Hematopoietic multipotent progenitor cell treated with erythropoietin and hydrocortisone succinate and interleukin-3 and kit ligand, for 6 days (in vitro differentiated cells): ENCODE data around the gene HCRTR2.
"Not testable (repeated sequence)": the region's sequence is repeated elsewhere in the genome, so short reads cannot be mapped to it uniquely, and the experiment has no call there.

ENCODE experiments used
- DNase-seq: peaks from one replicate; pipeline ENCODE4 v3.0.0-alpha.2; 2015

Gene HCRTR2

DNA sequence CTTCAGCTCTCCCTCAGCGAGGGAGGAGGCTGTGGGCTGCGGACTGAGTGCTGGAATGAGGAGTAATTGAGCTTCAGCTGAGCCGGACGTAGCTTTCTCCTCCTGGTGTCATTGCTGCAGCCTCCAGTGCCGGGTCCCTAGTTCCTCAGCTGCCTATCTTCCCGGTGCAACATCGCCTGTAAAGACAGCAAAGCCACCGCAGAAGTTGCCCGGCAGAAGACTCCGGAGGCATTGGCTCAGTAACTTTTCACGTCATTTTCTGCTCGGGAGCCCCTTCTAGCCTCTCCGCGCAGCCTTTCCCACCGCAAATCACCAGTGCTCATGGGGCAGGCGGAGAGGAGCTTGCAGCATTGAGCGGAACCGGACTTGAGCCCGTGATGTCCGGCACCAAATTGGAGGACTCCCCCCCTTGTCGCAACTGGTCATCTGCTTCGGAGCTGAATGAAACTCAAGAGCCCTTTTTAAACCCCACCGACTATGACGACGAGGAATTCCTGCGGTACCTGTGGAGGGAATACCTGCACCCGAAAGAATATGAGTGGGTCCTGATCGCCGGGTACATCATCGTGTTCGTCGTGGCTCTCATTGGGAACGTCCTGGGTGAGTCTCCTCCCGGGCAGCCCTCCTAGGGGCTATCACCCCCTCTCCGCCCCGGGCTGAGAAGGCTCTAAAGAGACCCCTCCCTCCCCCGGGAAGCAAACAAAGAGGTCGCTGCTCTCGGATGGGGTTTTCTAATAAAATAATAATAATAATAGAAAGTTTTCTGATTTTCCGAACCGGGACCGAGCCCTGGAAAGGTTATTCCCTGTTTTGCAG lies at the start of gene HCRTR2:
HCRTR2 (plus strand) TSS at position 305 of the 816 bp plus-strand sequence; CDS start at position 378, 73 bp downstream.
- DNase-seq: no peak

DNA sequence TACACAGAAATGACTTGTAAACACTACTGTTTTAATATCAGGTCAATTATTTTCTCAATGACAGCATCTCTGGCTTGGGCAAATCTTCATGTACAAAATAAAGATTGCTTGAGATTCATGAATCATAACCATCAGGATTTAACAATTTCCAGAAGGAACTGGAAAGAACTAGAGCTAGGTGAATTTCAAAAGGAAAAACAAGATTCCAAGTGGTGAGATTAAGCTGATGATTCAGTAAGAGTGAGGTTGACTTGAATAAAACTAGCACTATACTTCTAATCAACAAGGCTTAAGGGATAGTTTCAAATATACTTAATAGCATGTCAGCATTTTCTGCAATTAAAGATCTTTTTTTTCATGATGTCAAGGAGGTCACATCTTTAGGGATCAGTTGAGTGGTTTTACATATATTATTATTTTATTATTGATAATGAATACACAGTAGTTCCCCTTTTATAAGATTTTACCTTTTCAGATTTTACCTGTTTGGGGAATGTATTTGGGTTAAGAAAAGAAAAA lies 43.5 kb upstream of the HCRTR2 start:
- no peak for DNase-seq

DNA sequence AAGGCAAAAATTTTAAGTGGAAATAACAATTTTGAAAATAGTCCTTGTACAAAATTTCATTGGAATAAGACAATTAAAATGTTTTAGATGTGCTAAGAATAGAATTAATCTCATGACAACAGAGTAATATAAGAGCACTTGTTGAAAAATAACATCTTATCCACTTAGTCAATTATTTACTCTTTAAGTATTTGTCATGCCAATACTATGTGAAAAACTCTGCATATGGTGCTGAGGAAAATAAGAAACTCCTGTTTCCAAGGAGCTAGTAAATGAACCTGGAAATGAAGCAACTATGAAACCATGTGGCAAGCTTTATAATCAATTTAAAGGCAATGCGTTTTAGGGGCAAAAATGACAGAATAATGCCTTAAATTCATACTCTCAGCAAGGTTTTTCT lies 42.7 kb upstream of the HCRTR2 start:
- no peak for DNase-seq

DNA sequence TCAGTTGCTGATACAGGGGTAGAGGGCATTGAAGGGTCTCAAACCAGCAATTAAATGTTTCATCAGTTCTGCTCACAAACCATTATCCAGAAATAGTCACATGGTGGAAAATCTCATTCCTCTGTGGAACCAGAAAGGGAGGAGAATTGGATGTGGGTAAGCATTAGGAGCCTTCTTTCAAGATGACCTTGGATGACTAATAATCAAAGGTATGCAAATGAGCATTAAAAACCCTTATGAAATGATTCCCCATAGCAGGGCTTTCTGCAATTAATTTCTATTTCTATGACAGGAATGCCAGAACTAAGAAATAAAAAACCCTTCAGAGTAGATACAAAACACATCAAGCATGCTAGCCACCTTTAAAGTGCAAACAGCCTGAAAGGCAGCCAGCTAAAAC lies 37.4 kb upstream of the HCRTR2 start:
- DNase-seq: no peak

DNA sequence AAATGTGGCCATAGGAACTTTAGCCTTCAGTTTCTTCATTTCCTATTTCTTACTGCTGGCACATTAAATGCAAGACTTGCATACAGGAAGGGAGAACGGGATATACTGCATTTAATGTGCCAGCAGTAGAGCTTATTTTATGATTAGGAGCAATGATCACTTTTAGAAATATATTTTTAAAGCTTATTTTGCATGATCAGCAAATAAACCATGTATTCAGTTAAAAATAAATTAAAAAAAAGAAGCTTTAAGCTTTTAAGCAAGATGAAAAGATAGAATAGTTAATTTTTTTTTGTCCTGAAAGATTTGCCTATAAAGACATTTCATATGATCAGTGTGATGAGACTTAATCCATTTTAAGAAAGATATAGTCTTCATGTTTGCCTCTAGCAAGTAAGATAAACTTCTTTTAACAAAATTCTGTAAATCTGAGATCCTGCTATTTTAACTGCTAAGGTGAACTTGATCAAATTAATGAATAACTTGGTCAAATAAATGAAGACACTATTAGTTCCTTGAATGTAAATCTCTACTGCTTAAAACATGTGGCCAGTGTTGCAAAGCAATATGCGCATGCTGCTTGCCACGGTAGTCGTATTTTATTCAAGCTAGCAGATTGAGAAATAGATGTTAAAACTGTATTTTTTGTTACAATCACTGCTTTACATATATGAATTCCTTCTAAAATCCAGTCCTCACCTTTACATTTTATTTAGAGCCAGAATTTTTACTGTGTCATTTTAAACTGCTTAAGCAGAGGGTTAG lies 36.2 kb upstream of the HCRTR2 start:
- DNase-seq: no peak

DNA sequence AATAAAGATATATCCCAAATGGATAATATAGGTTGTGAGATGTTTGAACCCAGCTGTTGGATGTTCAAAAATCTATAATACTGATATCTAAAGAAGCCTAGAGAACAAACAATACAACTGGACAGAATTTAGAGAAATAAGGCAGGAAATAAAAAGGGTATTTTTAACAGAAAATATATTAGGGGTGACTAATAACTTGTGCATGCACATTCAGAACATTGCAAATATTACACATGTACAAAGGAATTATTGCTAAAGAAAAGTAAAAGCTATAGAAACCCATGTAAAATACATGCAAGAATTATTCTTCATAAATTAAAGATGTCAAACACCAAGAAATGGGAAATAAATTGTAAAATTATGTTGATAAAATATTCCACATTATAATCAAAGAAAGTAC lies 32.7 kb upstream of the HCRTR2 start:
- no peak for DNase-seq

DNA sequence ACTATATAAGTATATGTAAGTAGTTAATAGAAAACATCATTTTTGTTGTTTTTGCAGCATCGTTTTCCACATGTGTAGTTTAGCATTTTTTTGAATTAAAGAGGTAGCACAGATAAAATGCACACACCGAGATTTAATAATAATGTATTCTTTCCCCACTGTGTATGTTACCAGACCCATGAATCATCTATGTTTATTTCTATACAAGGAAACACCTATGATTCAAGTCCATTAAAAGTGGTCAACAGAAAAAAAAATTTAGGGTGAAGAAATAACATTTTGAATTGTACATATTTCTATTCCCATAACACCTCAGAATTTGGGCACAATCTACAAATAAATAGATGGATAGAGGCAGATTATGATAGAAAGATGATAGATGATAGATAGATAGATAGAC lies 31.7 kb upstream of the HCRTR2 start:
- DNase-seq: no peak

DNA sequence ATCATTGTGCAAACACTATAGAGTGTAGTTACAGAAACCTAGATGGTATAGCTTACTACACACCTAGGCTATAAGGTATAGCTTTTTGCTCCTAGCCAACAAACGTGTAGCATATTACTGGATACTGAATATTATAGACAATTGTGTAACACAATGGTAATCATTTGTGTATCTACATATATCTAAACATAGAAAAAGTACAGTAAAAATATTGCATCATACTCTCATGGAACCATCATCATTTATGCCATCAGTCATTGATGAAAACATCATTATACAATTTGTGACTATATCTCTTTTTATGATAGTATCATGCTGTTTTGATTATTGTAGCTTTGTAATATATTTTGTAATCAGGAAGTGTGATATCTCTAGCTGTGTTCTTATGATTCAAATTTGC lies 21.0 kb upstream of the HCRTR2 start:
- DNase-seq: no peak

DNA sequence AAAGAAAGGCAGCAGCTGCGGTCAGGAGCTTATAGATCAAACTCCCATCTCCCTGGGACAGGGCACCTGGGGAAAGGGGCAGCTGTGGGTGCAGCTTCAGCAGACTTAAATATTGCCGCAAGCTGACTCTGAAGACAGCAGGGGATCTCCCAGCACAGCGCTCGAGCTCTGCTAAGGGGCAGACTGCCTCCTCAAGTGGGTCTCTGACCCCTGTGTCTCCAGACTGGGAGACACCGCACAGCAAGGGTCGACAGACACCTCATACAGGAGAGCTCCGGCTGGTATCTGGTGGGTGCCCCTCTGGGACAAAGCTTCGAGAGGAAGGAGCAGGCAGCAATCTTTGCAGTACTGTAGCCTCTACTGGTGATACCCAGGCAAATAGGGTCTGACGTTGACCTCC lies 15.5 kb upstream of the HCRTR2 start:
- DNase-seq: not testable (repeated sequence)

DNA sequence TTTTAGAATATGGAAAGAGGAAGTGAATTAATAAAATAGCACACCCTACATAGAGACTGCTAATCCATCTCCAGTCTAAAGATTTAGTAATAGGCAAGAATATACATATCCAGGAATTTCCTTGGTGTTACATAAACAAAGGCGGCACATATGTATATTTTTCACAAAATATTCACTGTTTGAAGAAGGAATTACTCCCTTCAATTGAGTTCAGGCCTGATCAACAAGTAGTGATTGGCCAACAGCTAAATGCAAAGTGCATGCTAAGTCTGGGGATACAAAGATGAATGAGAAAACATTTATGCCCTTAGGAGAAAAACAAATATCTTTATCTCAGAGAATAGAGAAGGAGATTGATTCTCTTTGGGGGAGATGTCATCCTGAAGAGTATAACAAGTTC lies 6.5 kb upstream of the HCRTR2 start:
- DNase-seq: no peak

DNA sequence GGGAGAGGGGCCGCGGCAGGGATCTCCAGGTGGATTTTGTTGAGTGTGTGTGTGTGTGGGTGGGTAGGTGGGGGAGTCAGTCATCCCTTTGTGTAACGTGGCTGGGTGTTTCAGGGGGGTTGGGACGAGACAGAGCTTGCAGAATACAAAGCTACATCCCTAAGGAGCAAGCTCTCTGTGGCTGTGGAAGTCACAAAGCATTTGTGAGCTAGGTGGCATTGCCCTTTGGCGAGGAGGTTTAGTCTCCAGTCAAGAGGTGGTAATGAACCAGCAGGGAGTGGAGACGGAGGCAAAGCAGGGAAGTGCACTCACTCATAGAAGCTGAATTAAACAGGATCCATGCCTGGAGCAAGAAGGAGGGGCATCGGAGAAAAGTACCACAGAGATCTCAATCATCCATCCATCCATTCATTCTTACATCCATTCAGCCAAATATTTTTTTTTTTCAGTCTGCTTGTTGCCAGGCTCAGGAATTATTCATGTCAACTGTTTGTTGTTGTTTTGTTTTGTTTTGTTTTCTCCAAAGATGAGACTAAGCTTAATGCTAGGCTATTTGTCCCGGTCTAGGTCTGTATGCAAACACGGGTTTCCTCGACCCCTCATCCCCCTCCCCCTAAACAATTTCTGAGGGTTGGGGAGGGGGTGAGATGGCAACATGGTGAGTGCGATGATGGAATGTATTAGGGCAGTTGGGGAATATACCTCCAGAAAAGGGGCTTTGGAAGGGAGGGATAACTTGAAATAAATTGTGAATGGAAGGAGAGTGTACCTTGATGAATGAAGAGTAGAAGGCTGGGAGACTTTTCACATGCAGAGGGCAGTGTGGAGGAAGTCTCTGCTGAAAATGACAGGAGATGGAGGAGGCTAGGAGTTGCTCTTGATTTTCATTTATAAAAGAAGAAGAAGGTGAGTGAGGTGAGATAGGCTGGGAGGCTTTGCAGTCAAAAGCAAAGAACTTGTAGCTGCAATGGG lies 1.0 kb downstream of the HCRTR2 start:
- DNase-seq: no peak

DNA sequence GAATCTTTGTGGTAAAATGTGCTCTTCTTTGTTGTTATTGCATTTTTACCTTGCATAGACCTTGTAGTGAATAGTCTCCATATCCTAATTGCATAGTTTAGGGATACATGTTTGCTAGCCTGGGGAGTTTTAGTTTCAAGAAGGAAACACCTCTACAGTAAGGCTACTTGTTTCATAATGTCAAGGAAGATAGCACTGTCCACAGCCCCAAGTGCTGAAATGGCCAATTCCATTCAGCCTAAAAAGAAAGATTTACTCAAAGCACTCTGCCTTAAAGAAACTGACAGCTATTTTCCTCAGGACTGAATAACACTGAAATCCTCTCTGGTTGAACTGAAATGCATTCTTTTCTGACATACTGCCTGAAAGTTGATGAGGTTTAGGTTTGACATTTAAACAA lies 2.6 kb downstream of the HCRTR2 start:
- DNase-seq: no peak

DNA sequence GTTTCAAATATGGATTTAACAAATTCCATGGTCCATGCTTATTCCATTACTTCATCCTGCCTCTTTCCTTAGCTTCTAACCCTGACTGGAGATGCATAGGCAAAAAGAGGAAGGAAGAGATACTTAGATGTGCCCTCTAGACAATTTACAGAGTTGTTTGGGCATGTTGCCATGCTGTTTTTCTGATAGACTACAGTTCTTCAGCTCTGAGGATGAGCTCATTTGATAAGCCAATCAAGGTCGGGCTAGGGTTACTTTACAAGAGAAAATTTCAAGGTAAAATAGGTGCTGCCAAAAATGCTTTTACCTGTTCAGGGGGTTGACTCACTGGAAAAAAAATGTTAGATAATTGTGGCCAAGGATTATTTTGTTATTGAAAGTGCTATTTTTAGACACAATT lies 5.9 kb downstream of the HCRTR2 start:
- DNase-seq: no peak

DNA sequence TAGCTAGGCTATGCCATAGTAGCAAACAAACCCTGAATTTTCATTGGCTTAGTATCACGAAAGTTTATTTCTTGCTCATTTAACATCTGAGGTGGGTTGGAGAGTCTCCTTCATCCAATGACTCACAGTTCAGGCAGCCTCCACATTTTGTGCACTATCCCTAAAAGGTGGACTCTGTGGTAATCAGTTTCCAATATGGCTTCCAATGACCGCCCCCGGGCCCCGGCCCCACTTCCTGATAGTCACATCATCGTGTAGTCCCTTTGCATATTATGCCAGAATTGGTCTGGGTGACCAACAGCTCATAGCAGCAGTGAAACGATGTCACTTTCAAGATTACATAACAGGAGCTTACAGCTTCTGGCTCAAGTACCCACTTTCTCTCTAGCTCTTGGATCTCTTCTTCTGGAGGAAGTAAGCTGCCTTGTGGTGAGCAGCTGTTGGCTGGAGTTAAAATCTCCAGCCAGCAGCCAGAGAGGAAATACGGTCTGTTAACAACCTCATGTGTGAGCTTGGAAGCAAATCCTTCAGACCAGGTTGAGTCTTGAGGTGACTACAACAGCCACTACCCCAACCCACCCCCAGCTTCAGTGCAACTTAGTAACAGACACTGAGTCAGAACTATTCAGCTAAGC lies 7.8 kb downstream of the HCRTR2 start:
- peak; percentile 23 for DNase-seq

DNA sequence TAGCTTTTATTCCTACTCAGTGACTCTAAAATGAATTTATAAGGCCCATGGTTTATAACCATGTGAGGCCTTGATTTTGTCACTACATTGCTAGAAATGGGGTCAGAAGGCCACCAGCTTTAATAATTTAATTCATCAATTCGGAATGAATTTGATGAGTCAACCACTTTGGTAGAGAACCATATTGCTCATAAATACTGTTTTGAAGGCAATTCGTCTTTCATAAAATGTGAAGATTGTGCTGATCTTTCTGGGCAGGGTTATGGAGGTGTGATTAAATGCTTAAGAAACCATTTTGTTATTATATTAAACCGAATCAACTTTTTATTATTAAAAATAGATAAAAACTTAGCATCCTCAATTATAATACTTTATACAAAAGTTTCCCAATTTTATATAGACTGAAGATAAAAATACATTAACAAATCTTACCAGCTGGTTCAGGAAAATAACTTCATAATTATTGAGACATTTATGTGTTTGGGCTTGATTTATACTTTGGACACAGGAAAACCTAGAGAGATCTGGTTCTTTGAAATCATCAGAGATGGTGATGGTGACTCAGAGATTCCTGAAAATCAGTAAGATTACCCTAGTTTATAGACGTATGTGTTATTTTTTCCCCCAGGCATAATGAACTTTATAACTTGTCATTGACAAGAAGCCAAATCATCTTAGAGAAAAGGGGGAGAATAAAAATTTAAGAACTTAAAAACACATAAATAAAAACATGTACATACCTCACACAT lies 10.6 kb downstream of the HCRTR2 start:
- no peak for DNase-seq

DNA sequence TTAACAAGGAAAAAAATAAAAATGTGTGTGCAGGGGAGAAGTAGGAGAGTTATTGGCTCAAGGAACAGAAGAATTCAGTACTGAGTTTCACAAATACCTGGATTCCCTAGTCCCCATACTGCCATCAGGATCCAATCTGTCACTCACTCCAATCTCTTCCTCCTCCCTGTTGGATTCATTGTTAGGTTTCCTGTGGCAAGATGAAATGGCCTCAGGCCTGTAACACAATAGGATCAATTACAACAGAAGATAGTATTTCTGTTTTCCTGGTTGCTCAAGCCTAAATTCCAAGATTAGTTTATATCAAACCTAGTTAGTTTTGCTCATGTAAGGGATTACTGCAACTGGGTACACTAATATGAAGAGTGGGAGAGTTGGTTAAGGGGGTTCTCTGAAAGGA lies 24.4 kb downstream of the HCRTR2 start:
- DNase-seq: no peak

DNA sequence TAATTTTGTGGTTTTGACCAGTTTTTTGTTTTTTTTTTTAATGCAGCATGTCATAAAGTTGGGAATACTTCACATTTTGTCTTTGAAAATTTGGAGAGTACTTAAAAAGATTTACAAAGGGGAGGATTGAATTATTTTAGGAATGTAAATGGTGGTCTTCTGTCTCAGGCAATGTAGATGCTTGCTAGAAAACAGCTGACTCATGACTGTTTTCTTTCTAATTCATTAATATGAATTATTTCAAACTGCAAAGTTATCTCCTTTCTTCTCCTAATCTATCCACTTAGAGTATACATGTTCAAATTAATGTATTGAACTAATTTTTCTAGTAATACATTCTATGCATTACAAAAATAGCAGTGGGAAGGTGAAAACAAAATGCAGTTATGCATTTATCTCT lies 24.9 kb downstream of the HCRTR2 start:
- DNase-seq: no peak

DNA sequence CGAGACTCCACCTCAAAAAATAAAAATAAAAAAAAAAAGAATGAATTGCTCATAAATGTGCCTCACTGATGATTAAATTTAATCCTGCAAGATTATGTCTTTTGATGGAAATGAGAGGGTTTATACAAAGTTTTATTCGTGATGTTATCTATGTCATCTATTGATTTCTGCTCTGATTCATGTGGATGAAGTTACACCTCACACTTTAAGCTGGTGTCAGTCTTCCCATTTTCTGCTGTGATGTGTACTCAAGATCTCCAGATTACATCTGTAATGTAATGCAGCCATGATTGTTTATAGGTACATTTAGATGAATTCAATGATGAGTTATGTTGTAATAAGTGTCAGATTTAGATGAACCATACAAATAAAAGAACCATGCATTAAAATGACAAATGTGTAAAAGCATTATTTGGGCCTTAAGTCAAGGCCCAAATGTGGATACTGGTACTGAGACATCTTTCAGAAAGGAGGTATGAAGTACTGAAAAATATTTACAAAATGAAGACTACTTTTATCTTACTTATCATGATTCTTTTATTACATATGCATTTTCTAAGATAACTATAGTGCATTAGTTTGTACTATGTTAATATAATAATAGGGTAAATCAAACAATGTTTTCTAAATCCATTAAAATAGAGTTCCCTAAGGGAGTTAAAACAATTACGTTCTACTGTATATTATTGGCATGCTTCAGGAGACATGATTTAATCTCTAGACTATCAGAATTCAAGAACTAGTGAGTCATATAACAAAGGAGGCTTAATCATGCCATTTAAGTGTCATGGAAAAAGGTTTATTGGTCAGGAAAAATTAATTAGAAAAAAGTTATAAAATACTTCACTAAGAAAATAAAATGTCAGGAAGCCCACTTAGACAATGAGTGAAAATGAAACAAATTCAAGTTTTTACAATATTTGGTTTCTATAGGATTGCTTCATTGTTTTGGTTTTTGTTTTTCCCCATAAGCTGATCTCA lies 34.5 kb downstream of the HCRTR2 start:
- no peak for DNase-seq

DNA sequence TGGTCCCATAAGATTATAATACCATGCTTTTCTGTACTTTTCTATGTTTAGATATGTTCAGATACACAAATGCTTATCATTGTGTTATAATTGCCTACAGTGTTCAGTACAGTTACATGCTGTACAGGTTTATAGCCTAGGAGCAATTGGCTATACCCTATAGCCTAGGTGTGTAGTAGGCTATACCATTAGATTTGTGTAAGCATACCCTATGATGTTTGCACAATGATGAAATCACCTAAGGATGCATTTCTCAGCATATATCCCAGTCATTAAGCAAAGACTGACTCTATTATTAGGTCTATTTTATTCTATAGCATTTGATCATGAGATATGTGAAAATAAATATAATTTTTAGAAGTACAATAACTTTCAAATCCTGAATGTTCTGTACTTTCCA lies 36.6 kb downstream of the HCRTR2 start:
- no peak for DNase-seq

DNA sequence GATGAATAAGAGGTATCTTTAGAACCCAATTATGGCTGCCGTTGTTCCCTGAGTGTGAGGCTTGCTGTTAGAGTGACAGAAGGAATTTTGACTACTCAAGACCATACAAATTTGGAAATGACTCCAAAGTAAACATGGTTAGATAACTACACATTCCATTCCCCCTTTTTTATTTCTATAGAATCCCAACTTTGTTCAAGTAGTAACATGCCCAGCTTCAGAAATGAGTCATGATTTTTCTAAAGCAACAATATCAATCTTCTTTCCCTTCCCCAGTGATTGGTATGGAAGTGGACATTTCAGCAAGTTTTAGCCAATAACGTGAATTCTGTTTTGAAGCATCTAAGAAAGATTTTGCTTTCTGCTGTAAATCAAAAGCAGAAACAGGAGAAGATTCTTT lies 37.8 kb downstream of the HCRTR2 start:
- DNase-seq: no peak
